ENCODE data around the gene SNED1. TPM values are rescaled to one million over a fixed set of nuclear protein-coding genes. Genes with fewer than 3 reads are reported as not detected.

SNED1 gene
- total RNA-seq, 1 experiment from 2014 or later, result 53.1 TPM

- no peak for DNase-seq (ENCODE audit: low read depth)
Measured at GRCh38 chr2:241003830-241004564, 5.6 kb downstream of the SNED1 start.

- no peak for DNase-seq (ENCODE audit: low read depth)
Measured at GRCh38 chr2:241005569-241005968, 7.2 kb downstream of the SNED1 start.

- DNase-seq (ENCODE audit: low read depth), result no peak
Measured at GRCh38 chr2:241006412-241006811, 8.0 kb downstream of the SNED1 start.

- DNase-seq (ENCODE audit: low read depth), result no peak
Measured at GRCh38 chr2:241007111-241007510, 8.7 kb downstream of the SNED1 start.

GRCh38 chr2:241007880-241008710 is 9.7 kb downstream of the SNED1 start:
- DNase-seq (ENCODE audit: low read depth), result no peak

GRCh38 chr2:241008711-241009121 is 10.3 kb downstream of the SNED1 start:
- DNase-seq (ENCODE audit: low read depth), result no peak

GRCh38 chr2:241009191-241009590 is 10.8 kb downstream of the SNED1 start:
- no peak for DNase-seq (ENCODE audit: low read depth)

- DNase-seq (ENCODE audit: low read depth), result peak; percentile 46
Measured at GRCh38 chr2:241009601-241010530, 11.4 kb downstream of the SNED1 start.

GRCh38 chr2:241010531-241011295 is 12.3 kb downstream of the SNED1 start:
- no peak for DNase-seq (ENCODE audit: low read depth)

GRCh38 chr2:241011296-241011600 is 12.8 kb downstream of the SNED1 start:
- no peak for DNase-seq (ENCODE audit: low read depth)

- DNase-seq (ENCODE audit: low read depth), result no peak
Measured at GRCh38 chr2:241011751-241012510, 13.5 kb downstream of the SNED1 start.

- DNase-seq (ENCODE audit: low read depth), result no peak
Measured at GRCh38 chr2:241014224-241014623, 15.8 kb downstream of the SNED1 start.

GRCh38 chr2:241014764-241015163 is 16.3 kb downstream of the SNED1 start:
- no peak for DNase-seq (ENCODE audit: low read depth)

GRCh38 chr2:241015439-241015838 is 17.0 kb downstream of the SNED1 start:
- DNase-seq (ENCODE audit: low read depth), result no peak

- no peak for DNase-seq (ENCODE audit: low read depth)
Measured at GRCh38 chr2:241017228-241017940, 19.0 kb downstream of the SNED1 start.

GRCh38 chr2:241018051-241018891 is 19.9 kb downstream of the SNED1 start:
- no peak for DNase-seq (ENCODE audit: low read depth)

- DNase-seq (ENCODE audit: low read depth), result no peak
Measured at GRCh38 chr2:241019441-241020139, 21.2 kb downstream of the SNED1 start.

GRCh38 chr2:241020201-241020600 is 21.8 kb downstream of the SNED1 start:
- no peak for DNase-seq (ENCODE audit: low read depth)
